H4 (cell line): Measurements from ENCODE around the gene CPNE4. TPM values are rescaled to one million over a fixed set of nuclear protein-coding genes. Genes with fewer than 3 reads are reported as not detected.

Experiments
- DNase-seq: peaks from one replicate; pipeline ENCODE4 v3.0.0-alpha.2; 2015; ENCODE audit warnings: low spot score
- total RNA-seq: library from RNA; depleted of rRNA; stranded (reverse); fragments of >200 nt; shearing (Covaris generic); gene quantifications from 2 replicates; pipeline ENCODE4 v1.2.3, GENCODE V29; 2014

CPNE4 gene
- total RNA-seq, 1 experiment from 2014 or later = 0.14 TPM

GRCh38 chr3:131796558-131797198 lies 238.1 kb downstream of the CPNE4 start:
- DNase-seq = no peak

DNA sequence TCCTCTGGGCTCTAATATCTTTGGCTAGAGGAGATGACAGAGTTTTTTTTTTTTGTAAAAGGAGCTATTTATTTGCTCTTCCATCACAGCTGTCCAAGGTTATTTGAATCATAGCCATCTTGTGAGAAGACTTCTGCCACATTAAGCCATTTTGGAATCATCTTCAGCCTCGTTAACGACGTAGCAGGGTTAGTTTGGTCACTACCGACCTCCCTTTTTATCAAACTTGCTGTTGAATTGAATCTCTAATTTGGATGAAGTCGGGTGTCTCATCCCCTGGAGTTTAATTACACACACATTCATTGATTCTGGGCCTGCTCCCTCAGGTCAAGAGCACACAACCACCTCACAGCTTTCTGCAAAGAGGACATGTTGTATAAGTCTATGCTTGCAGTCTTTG lies 238.7 kb downstream of the CPNE4 start:
- DNase-seq = no peak

DNA sequence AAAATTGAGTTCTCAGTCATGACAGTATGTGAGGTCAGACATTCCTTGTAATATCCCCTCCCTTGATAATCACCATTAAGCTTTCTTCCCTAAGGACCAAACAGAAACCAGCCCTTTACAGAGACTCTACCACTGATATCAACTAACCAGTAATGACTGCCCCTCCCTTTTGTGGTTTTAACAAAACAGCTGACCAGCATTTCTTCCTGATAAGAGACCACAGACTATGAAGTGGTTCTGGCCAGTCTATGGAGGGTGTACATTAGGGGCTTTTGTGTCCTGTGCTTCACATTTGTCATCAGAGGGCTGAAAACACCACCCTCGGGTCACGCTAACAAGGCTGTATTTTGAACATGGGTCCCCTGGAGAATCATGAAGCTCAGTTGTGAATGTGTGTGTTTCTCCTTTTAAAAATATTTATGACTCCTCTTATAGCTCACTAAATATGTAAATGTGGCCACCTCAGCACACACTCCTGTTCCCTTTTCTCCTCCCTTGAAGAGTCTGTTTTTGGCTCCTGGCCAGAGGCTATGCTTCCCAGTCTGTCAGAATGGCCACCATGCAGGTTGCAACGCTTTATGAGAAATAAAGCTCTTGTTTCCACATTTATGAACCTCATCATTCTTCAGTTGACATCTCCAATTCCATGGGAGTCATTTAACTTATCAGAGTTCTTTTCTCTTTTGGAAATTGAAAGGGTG lies 239.3 kb downstream of the CPNE4 start:
- DNase-seq = peak; percentile 20

DNA sequence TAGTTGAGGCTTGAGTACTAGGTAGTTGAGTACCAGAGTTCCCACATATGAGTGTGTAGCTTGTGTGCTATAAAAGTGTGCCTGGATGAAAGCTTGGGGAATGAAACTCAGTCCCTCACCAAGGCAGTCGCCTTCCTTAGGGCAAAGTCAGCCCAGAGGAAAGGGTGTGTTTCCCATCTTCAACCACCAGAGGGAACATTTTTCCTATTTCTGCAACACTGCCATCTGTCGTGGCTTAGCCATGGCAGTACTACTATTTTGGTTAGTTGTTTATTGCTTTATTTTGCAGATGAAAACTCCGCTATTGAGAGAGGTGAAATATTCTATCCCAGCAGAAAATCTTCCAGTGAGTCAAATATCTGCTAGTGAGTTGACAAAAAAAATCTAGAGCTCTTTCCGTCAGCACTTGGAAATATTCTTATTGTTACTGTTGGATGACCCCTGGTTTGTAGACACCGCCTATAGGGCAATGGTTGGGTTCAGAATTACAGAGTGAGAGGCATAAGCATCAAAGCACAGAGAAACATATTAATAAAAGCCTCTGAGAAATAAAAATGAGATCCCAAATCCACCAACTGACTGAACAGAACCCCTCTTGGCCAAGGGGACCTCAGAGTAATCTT lies 239.9 kb downstream of the CPNE4 start:
- peak; percentile 61 for DNase-seq

DNA sequence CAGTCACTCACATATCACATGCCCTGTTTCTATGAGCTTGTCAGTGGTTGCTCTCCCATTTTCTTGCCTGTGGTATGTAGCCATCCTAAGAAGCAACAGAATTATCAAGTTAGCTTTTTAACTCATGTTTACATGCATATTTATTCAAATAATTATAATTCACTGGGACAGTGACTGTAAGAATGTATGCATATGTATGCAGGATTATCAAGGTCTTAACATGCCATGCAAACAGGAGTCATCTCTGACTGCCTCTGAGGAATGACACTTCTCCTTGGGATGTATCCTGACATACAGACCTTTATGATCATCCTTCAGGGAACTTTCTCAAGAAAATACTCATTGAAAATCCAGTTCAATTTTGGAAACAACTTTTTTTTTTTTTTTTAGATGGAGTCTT lies 240.9 kb downstream of the CPNE4 start:
- DNase-seq = no peak

DNA sequence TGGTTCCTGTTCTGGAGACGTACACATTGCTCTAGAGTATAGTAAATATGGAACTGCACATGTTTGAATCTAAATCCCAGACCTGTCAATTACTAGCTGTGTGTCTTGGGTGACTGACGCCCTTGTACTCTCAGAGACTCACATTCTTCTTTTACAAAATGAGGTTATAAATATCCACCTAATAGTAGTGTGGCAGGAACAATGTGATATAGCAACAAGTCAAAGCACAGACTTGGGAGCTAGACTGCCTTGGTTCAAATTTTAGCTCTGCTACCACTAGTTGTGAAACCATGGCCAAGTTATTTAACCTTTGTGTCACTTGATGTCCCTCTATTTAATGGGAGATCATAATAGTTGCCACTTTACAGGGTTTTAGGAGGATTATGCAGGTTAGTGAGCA lies 245.6 kb downstream of the CPNE4 start:
- no peak for DNase-seq

DNA sequence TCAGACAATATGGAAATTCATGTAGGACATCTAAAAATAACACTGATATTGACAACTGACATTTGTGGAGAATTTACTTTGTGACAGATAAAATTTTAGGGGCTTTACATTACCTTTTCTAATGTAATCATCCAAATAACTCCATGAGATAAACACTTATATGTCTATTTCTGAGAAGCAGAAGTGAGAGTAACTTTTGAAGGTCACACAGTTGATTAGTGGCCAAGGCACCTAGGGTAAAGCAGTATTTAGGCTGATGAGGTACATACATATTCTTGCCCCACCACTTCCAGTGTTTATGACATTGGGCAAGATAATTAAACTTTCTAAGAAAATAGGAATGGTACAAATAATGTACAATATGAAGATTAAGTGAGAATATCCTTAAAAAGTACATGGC lies 248.4 kb downstream of the CPNE4 start:
- no peak for DNase-seq

DNA sequence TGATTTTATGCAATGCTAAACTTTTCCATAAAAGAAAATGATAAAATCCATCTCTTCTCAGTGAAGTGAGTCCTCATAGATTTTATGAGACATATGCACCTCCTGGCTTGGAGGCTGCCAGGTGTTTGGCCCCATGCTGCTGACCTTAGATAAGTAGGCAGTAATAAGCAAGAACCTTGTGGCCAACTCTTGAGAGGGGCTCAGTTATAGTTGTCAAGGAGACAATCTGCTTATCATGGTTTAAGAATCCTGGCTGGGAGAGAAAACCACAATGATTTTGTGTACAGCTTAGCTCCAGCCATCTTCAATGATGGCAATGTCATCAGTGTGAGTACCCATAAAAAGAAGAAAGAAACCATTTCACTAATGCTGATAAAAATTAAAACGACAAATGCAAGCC lies 252.1 kb downstream of the CPNE4 start:
- DNase-seq = no peak

DNA sequence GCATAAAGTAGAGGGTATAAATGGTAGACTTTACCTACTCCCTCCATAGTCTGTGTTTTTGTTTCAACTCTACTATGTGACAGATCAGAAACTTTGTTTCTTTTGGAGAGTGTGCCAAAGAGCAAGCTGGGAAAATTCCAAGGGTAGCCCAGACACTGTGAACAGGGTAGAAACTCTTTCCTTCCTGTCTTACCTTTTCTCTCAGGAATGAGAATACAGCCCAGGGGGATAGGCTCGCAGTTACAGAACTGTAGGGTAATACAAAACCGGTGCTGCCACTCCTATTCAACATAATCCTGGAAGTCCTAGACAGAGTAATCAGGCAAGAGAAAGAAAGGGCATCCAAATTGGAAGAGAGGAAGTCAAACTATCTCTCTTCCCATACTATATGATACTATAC lies 256.3 kb downstream of the CPNE4 start:
- no peak for DNase-seq

DNA sequence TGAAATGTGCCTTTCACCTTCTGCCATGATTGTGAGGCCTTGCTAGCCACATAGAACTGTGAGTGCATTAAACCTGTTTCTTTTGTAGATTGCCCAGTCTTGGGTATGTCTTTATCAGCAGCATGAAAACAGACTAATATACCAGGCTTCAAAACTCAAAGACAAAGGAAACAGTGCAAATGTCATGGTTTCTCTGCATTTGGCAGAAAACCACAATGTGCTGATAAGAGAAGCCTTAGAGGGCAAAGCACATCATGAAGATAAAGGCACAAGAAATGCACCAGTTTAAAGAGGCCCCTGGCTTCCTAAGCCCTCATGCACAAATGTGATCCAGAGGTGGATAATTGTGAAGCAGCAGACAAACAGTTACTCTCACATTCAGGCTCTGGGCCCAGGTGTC lies 259.2 kb downstream of the CPNE4 start:
- no peak for DNase-seq

DNA sequence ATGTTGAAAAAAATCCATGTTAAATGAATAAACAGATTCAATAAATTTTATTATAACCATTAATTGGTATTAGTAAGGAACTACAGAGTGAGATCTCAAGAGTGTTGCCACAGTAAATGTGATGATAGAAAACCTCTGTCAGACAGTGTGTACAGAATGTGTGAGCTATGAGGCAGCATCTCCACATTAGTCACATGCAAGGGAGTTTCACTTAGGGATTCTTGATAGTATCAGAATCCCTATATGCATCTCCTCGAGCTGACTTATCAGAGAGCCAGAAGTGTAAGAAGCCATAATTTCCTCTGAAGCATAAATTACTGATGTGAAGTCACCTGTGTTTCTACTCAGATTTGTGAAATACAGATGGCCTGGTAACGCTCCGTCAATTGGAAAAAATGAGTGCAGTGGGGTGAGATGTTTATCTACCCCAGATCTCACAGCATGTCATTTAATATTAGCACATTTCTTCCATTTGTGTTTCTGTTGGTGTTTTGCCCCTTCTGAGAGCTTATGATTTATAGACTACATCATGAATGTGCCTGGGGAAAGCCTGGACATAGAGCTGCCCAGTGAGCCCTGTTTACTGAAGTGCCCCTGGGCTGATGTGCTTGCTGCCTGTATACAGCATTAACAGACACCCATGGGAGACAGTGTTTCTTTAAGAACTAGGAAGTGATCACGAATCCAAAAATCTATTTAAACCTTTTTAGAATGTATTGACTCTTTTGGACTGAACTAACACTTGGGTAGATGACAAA lies 262.4 kb downstream of the CPNE4 start:
- DNase-seq = no peak

DNA sequence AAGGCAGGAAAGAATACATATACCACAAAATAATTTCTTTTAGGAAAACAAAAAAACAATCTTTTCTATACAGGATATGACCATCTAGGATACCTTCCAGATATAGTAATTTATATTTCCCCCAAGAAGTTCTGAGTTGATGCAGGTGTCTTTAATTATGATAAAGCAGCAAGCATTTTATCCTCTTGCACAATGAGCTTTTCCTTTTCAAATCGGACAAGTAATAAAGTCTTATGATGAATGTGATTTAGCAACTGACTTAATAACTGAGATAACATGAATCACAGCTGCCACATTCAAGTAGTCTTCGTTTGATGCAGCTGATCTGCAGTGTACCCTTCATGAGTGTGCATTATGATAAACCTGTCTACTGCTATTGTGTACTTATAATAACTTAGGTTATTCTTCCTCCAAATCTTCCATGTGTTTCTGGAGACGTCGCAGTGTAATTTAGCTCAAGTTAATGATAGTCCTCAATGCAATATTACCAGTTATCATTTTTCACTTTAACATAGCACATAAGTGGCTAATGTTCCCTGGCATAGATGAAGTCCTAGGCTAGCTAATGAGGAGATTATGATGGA lies 271.7 kb downstream of the CPNE4 start:
- DNase-seq = no peak

- no peak for DNase-seq
Measured at GRCh38 chr3:131756405-131756804, 278.4 kb downstream of the CPNE4 start.

DNA sequence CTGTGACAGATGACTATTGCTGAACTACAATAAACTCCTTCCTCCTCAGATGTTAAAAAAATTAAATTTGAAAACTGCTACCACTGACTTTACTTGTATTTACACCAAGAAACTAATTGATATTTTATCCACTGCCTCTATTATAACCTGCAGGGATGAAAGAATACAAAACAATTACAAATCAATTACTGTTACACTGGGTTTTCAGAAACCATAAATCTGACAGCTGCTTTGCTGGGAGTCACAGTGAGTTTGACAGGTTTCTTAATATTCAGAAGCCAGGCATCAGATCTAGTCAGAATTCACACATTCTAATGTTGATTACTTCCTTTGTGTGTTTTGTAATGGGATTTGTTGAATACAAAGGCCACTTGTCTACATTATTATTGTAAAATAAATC lies 279.4 kb downstream of the CPNE4 start:
- no peak for DNase-seq

GRCh38 chr3:131750256-131750655 lies 284.6 kb downstream of the CPNE4 start:
- no peak for DNase-seq

GRCh38 chr3:131749826-131750225 lies 285.0 kb downstream of the CPNE4 start:
- DNase-seq = no peak

GRCh38 chr3:131747466-131747865 lies 287.3 kb downstream of the CPNE4 start:
- DNase-seq = no peak

DNA sequence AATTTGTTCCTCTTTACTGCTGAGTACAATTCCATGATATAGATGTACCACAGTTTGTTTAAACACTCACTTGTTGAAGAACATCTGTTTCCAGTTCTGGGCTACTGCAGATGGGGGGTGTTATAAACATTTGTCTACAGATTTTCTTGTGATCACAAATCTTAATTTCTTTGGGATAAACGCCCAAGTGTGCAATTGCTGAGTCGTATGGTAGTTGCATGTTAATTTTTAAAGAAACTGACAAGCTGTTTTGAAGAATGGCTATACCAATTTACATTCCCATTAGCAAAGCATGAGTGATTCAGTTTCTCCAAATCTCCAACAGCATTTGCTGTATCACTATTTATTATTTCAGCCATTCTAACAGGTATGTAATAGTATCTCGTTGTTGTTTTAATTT lies 290.0 kb downstream of the CPNE4 start:
- no peak for DNase-seq

DNA sequence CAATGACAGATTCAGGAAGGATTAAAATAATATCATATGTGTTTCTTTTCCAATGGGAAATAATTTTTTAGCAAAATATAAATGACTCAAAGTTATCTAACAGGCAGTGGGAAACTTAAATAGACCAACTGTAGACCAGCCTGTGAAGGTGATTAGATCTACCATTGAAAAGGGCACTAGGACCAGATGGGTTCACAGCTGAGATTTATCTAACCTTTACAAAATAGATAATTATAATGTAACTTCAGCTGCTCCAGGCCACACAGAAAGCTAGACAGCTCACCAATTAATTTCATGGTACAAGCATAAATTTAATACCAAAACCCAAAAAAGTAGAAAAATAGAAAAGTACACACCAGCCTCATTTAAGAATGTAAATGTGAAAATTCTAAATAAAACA lies 291.7 kb downstream of the CPNE4 start:
- no peak for DNase-seq

GRCh38 chr3:131739211-131739610 lies 295.6 kb downstream of the CPNE4 start:
- no peak for DNase-seq

- DNase-seq = no peak
Measured at GRCh38 chr3:131738095-131738494, 296.7 kb downstream of the CPNE4 start.

DNA sequence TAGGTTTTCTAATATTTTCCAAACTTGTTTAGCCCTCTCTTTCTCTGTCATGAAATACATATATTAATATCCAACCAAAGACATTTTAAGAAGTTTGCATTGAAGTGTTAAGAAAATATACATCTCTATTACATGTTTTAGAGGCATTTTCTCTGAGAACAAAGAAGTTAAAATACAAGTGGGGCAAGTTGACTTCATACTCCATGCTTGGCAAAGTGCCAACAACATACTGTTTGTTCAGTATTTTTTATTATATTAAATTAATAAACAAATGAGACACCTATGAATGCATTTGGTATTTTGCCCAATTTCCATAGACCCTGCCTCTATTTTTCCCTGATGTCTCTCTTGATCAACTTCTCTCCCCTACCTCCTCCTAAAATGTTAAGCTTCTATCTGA lies 299.3 kb downstream of the CPNE4 start:
- DNase-seq = no peak
